Measurements from ENCODE around the gene TTC28. TPM values are rescaled to one million over a fixed set of nuclear protein-coding genes. Genes with fewer than 3 reads are reported as not detected.

TTC28 gene
- total RNA-seq, 1 donor from 2014 or later, result 65.4 TPM

DNA sequence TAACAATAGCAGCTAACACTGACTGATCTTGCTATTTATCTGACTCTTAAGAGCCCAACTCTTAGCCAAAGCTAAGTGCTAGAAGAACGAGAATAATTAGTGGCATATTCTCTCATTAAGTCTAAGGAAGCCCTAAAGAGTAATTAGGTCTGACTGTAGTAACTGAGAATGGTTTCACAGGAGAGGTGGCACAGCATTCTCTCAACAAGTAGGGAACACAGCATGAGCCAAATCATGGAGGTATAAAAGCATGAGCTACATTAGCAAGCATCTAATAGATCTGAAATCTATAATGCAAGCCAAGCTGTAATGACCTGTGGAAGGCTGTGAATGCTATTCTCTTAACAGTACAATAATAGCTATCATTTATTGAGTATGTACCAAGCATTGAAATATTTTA, 230.6 kb downstream of the TTC28 start:
- Mint-ChIP-seq H3K9me3 (no peaks in the 10 kb centered on the region), H3K4me1 (peaks cover 19% of the 10 kb centered on the region), H3K4me3 (no peak overlapping the region), H3K27me3 (ENCODE audit: low read depth) (no peaks in the 10 kb centered on the region), H3K27ac (ENCODE audit: unreplicated experiment) (no peak overlapping the region), H3K36me3 (ENCODE audit: low read depth) (no peaks in the 10 kb centered on the region)
- no peak for DNase-seq (ENCODE audit: low read depth, low spot score)
- TF ChIP-seq, protein P1, sequence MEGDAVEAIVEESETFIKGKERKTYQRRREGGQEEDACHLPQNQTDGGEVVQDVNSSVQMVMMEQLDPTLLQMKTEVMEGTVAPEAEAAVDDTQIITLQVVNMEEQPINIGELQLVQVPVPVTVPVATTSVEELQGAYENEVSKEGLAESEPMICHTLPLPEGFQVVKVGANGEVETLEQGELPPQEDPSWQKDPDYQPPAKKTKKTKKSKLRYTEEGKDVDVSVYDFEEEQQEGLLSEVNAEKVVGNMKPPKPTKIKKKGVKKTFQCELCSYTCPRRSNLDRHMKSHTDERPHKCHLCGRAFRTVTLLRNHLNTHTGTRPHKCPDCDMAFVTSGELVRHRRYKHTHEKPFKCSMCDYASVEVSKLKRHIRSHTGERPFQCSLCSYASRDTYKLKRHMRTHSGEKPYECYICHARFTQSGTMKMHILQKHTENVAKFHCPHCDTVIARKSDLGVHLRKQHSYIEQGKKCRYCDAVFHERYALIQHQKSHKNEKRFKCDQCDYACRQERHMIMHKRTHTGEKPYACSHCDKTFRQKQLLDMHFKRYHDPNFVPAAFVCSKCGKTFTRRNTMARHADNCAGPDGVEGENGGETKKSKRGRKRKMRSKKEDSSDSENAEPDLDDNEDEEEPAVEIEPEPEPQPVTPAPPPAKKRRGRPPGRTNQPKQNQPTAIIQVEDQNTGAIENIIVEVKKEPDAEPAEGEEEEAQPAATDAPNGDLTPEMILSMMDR (conservative IDR thresholded peaks at IDR 0.05), result no peak

DNA sequence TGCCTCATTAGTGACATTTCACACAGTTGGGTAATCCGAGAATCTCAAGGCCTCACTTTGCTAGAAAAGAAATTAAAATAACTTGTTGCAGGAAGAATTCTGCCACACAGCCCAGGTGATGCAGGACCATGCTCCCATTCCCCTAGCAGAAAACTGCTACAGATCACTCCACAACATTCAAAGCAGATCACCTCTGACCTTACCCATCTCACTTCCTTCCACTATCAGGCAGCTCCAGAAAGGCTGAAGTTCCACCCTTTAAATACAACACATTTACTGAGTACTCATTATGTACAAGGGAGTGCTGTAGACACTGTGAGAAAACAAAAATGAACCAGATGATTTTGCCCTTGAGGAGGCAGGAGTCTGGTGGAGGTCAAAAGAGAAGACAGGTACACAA, 231.0 kb downstream of the TTC28 start:
- H3K27ac Mint-ChIP-seq (ENCODE audit: unreplicated experiment), result no peak overlapping the region
- TF ChIP-seq, protein P1 (conservative IDR thresholded peaks at IDR 0.05), result no peak
- H3K9me3 Mint-ChIP-seq, result no peaks in the 10 kb centered on the region
- no peak overlapping the region for H3K4me3 Mint-ChIP-seq
- no peaks in the 10 kb centered on the region for H3K36me3 Mint-ChIP-seq (ENCODE audit: low read depth)
- no peak for DNase-seq (ENCODE audit: low read depth, low spot score)
- no peaks in the 10 kb centered on the region for H3K27me3 Mint-ChIP-seq (ENCODE audit: low read depth)
- H3K4me1 Mint-ChIP-seq, result peaks cover 21% of the 10 kb centered on the region

DNA sequence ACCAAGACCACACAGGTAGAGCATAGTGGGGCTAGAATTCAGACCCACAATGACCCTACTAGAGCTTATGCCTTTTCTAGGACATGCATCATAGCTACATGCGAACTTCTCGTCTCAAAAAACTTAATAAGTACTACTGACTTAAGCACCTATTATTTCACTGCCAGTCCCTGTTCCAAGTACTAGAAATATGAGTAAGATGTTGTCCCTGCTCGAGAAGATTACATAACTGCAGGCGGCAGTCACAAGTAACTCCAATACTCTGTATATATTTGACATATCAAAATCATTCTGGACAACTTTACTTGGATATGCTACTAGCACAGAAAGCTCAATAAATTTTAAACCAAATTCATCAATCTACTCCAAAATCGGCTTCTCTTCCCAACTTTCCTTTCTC, 235.0 kb downstream of the TTC28 start:
- no peaks in the 10 kb centered on the region for H3K36me3 Mint-ChIP-seq (ENCODE audit: low read depth)
- H3K9me3 Mint-ChIP-seq, result no peaks in the 10 kb centered on the region
- H3K27me3 Mint-ChIP-seq (ENCODE audit: low read depth), result no peaks in the 10 kb centered on the region
- DNase-seq (ENCODE audit: low read depth, low spot score), result no peak
- H3K4me3 Mint-ChIP-seq, result peak overlapping the region; percentile 38
- H3K27ac Mint-ChIP-seq (ENCODE audit: unreplicated experiment), result no peak overlapping the region
- TF ChIP-seq, protein P1 (conservative IDR thresholded peaks at IDR 0.05), result no peak
- peaks cover 49% of the 10 kb centered on the region for H3K4me1 Mint-ChIP-seq

DNA sequence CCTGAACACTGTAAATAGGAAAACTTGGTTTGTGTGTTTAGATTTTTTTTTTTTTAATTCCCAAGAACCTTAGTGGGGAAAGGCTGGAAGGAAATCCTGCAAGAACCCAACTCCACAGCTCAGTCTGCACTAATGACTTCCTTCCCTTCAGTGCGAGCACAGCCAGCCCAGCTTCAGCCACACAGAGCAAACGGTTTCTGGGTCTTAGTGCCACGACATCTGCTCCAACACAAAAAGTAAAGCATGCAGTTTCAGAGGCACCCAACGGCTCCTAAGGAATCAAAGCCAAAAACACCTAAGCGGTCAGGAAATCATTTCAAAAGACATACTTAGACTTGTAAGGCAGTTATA, 236.1 kb downstream of the TTC28 start:
- DNase-seq (ENCODE audit: low read depth, low spot score), result peak; percentile 29
- H3K36me3 Mint-ChIP-seq (ENCODE audit: low read depth), result no peaks in the 10 kb centered on the region
- peaks cover 40% of the 10 kb centered on the region for H3K4me1 Mint-ChIP-seq
- H3K27ac Mint-ChIP-seq (ENCODE audit: unreplicated experiment), result peak overlapping the region; percentile 79
- H3K4me3 Mint-ChIP-seq, result peak overlapping the region; percentile 92
- TF ChIP-seq, protein P1 (conservative IDR thresholded peaks at IDR 0.05), result no peak
- H3K9me3 Mint-ChIP-seq, result no peaks in the 10 kb centered on the region
- H3K27me3 Mint-ChIP-seq (ENCODE audit: low read depth), result no peaks in the 10 kb centered on the region

DNA sequence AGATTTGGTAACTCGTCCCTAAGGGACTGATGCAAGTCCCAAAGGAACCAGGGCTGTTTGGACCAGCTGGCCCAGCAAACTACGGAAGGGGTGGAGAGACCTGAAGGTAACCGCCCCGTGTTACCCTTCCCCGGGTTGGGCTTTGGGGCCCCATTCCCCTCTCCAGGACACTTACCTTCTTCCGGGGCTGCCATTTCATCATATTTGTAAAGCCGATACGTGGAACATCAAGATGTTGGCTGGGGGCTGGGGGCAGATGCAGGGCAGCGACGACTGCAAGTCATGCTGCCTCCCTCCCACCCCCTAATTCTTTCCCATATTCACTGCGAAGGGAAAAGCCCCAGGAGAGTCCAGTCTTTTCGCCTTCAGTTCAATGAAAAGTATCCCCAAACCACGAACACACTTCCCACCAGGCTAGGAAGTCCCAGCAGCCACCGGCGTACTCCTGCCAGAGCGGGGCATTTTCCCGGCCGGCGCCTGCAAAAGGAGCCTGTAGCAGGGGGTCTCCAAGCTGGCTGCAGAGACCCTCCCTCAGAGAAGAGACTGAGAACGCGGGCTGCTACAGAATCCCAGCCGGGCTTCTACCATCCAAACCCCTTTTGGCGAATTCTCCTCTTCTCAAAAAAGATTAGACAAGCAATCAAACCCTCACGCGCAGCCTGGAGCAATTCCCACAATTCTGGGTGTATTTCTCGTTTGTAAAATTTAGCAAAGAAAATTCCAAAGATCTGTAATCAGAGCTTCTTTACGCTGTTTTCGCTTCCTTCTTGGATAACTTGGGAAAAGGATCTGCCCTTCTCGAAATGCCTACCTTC, 236.7 kb downstream of the TTC28 start:
- TF ChIP-seq, protein P1 (conservative IDR thresholded peaks at IDR 0.05), result no peak
- Mint-ChIP-seq H3K27me3 (ENCODE audit: low read depth) (no peaks in the 10 kb centered on the region), H3K27ac (ENCODE audit: unreplicated experiment) (peak overlapping the region; percentile 79), H3K4me3 (peak overlapping the region; percentile 92), H3K9me3 (no peaks in the 10 kb centered on the region), H3K36me3 (ENCODE audit: low read depth) (no peaks in the 10 kb centered on the region), H3K4me1 (peaks cover 39% of the 10 kb centered on the region)
- DNase-seq (ENCODE audit: low read depth, low spot score), result no peak
